ENCODE data around the gene RAET1G.

Gene RAET1G

GRCh38 chr6:149884617-149885016, 38.3 kb downstream of the RAET1G start:
- TF ChIP-seq CTCF (IDR thresholded peaks at IDR 0.05; ENCODE audit: control insufficient read depth, insufficient read depth, low read depth, low read length, missing control alignments), result no peak
- H3K4me3 ChIP-seq (ENCODE audit: control insufficient read depth, low read depth, low read length), result no peak overlapping the region
- DNase-seq (ENCODE audit: low read depth), result no peak

- H3K4me3 ChIP-seq (ENCODE audit: control insufficient read depth, low read depth, low read length), result no peak overlapping the region
- no peak for DNase-seq (ENCODE audit: low read depth)
- TF ChIP-seq CTCF (IDR thresholded peaks at IDR 0.05; ENCODE audit: control insufficient read depth, insufficient read depth, low read depth, low read length, missing control alignments), result no peak
These were observed 38.7 kb downstream of the RAET1G start for GRCh38 chr6:149884215-149884614.

- TF ChIP-seq CTCF (IDR thresholded peaks at IDR 0.05; ENCODE audit: control insufficient read depth, insufficient read depth, low read depth, low read length, missing control alignments), result no peak
- H3K4me3 ChIP-seq (ENCODE audit: control insufficient read depth, low read depth, low read length), result no peak overlapping the region
- no peak for DNase-seq (ENCODE audit: low read depth)
These were observed 41.1 kb downstream of the RAET1G start for GRCh38 chr6:149881860-149882259.

GRCh38 chr6:149881066-149881766, 41.7 kb downstream of the RAET1G start:
- H3K4me3 ChIP-seq (ENCODE audit: control insufficient read depth, low read depth, low read length), result no peak overlapping the region
- TF ChIP-seq CTCF (IDR thresholded peaks at IDR 0.05; ENCODE audit: control insufficient read depth, insufficient read depth, low read depth, low read length, missing control alignments), result no peak
- no peak for DNase-seq (ENCODE audit: low read depth)

- DNase-seq (ENCODE audit: low read depth), result no peak
- TF ChIP-seq CTCF (IDR thresholded peaks at IDR 0.05; ENCODE audit: control insufficient read depth, insufficient read depth, low read depth, low read length, missing control alignments), result no peak
- H3K4me3 ChIP-seq (ENCODE audit: control insufficient read depth, low read depth, low read length), result no peak overlapping the region
These were observed 45.3 kb downstream of the RAET1G start for GRCh38 chr6:149877659-149878058.

- DNase-seq (ENCODE audit: low read depth), result no peak
- H3K4me3 ChIP-seq (ENCODE audit: control insufficient read depth, low read depth, low read length), result no peak overlapping the region
- TF ChIP-seq CTCF (IDR thresholded peaks at IDR 0.05; ENCODE audit: control insufficient read depth, insufficient read depth, low read depth, low read length, missing control alignments), result no peak
These were observed 46.5 kb downstream of the RAET1G start for GRCh38 chr6:149876241-149876933.

Data from AG09309 (cell line).